Lower lobe of right lung (tissue), 2 donors: ENCODE measurements around the gene ERBIN. TPM values are rescaled to one million over a fixed set of nuclear protein-coding genes. Genes with fewer than 3 reads are reported as not detected.

Source experiments
- ATAC-seq, 2 donors: fragments of 200-7000 bp; cut with Tn5 transposase; one replicate each; pipeline ENCODE4 v1.9.1; 2020 to 2022; ENCODE audit warnings: mild to moderate bottlenecking in 2 of 2, moderate library complexity in 2 of 2
- DNase-seq: peaks from one replicate; pipeline ENCODE4 v3.0.0-alpha.2; 2020
- H3K27ac ChIP-seq: fragments of 200-600 bp; one replicate; pipeline ENCODE4 v1.8.0; 2022
- H3K27me3 ChIP-seq: fragments of 200-600 bp; one replicate; pipeline ENCODE4 v1.8.0; 2022; ENCODE audit warnings: low read depth
- H3K36me3 ChIP-seq: fragments of 200-600 bp; one replicate; pipeline ENCODE4 v1.8.0; 2022; ENCODE audit warnings: mild to moderate bottlenecking
- H3K4me1 ChIP-seq: fragments of 200-600 bp; one replicate; pipeline ENCODE4 v1.8.0; 2022
- H3K4me3 ChIP-seq: fragments of 200-600 bp; one replicate; pipeline ENCODE4 v1.8.0; 2022; ENCODE audit warnings: mild to moderate bottlenecking
- H3K9me3 ChIP-seq: fragments of 200-600 bp; one replicate; pipeline ENCODE4 v1.8.0; 2022
- intact Hi-C: fragments of 100-400 bp; cut with DNase I; formaldehyde crosslinking; loops from one replicate; pipeline ENCODE4 v1.11.0; 2022
- total RNA-seq: library from RNA; stranded (reverse); fragmentation: NEBNext Ultra II Directional; extraction: Animal tissue kit (Norgen Biotek cat#: 25700); gene quantifications from one replicate; pipeline ENCODE4 v1.2.1, GENCODE V29; 2021
- TF ChIP-seq, protein P1 (sequence below): fragments of 200-600 bp; IDR thresholded peaks from one replicate; pipeline ENCODE4 v1.8.0; 2022; ENCODE audit warnings: antibody characterized with exemption, mild to moderate bottlenecking
- donor health status: DM: no; HTN: yes; CAD: no; lungs with severe emphysema.

The ERBIN gene
- total RNA-seq, 1 donor from 2014 or later: 68.2 TPM

DNA sequence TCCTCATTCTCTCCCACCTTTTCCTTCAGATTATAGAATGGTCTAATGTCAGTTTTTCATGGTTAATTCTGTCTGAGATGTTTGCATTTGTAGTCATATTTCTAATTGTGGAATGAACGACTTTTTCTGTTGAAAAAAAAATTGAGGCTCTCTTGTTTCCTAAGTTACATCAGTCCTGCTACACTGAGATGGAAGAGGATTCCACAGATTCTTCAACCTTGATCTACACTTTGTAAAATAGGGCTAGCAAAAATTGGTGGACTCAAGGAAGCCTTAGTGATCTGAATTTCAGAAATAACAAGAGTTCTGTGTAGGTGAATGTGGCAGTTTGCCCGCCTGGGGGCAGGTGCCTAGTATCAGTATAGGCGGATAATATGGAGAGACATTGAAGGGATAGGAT lies 51.9 kb downstream of the ERBIN start:
- Histone ChIP-seq H3K36me3 (no peaks in the 10 kb centered on the region), H3K27me3 (no peaks in the 10 kb centered on the region), H3K4me3 (no peak overlapping the region), H3K27ac (no peak overlapping the region), H3K4me1 (no peaks in the 10 kb centered on the region), H3K9me3 (no peaks in the 10 kb centered on the region)
- no peak for DNase-seq
- TF ChIP-seq, protein P1, sequence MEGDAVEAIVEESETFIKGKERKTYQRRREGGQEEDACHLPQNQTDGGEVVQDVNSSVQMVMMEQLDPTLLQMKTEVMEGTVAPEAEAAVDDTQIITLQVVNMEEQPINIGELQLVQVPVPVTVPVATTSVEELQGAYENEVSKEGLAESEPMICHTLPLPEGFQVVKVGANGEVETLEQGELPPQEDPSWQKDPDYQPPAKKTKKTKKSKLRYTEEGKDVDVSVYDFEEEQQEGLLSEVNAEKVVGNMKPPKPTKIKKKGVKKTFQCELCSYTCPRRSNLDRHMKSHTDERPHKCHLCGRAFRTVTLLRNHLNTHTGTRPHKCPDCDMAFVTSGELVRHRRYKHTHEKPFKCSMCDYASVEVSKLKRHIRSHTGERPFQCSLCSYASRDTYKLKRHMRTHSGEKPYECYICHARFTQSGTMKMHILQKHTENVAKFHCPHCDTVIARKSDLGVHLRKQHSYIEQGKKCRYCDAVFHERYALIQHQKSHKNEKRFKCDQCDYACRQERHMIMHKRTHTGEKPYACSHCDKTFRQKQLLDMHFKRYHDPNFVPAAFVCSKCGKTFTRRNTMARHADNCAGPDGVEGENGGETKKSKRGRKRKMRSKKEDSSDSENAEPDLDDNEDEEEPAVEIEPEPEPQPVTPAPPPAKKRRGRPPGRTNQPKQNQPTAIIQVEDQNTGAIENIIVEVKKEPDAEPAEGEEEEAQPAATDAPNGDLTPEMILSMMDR: no peak
- no peak for ATAC-seq
- intact Hi-C loops: no loop called here

DNA sequence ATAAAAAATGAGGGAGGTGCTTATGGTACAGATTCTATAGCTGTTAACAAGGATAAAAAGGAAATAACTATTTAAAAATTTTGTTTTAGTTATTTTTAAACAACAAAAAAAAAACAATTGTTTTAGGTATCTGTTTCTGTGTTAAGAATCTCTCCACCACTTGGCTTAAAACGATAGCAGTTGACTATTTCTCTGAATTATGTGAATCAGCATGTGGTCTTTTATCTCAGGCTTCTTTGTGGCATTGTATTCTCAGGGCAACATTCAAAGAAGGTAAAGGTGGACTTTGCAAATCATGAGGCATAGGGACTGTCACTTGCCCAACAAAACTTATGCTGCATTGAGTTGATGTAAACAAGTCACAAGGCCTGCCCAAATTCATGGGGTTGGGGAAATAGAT lies 55.2 kb downstream of the ERBIN start:
- H3K4me1 ChIP-seq: no peaks in the 10 kb centered on the region
- no peak overlapping the region for H3K4me3 ChIP-seq
- no peak overlapping the region for H3K27ac ChIP-seq
- ATAC-seq (no peak), DNase-seq (no peak)
- H3K27me3 ChIP-seq: no peaks in the 10 kb centered on the region
- no peaks in the 10 kb centered on the region for H3K9me3 ChIP-seq
- H3K36me3 ChIP-seq: no peaks in the 10 kb centered on the region
- TF ChIP-seq, protein P1: no peak
- intact Hi-C loops: no loop called here

DNA sequence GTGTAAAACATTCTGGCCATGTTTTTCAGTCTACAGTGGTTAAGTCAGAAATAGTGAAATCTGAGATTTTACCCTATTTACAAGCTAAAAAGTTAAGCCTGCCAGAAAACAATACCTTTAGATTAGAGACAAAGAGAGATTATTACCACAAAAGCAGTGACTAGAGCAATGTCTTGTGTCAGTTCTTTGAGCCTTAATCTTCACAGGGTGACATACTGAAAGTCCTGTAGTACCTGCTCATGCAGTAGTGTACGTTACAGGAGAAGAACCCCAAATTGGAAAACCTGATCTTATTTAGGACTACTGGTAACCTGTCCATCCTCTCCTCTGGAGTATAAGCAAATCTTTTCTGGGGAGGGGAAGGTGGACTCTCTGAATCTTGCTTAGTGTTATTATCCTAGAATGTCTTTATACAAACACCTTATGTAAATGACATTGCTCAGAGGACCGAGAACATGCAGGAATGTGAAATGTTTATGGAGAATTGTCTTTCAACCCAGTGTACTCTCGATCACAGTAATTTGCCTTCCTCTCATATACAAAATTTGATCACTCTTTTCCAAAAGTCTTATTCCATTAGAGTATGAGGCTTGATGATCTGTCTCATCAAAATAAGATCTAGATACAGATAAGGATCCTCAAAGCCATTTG lies 55.7 kb downstream of the ERBIN start:
- Histone ChIP-seq H3K4me1 (no peaks in the 10 kb centered on the region), H3K4me3 (no peak overlapping the region), H3K36me3 (no peaks in the 10 kb centered on the region), H3K27ac (no peak overlapping the region), H3K9me3 (no peaks in the 10 kb centered on the region), H3K27me3 (no peaks in the 10 kb centered on the region)
- no peak for DNase-seq
- TF ChIP-seq, protein P1: no peak
- intact Hi-C loops: no loop called here
- no peak for ATAC-seq

DNA sequence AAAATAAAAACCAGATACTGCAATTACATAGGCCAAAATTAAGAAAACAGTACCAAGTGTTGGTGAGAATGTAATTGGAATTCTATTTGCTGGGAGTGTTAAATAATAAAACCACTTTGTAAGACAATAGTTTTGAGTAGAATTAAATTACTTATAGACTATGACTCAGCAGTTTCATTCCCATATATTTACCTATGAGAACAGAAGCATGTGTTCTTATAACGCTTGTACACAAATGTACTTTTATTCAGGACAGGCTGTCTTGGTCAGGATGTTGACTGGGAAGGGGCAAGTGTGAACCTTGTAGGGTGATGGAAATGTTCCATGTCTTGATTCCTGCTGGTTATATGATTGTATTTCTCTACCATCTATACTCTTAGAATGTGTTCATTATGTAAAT lies 56.3 kb downstream of the ERBIN start:
- intact Hi-C loops: no loop called here
- no peaks in the 10 kb centered on the region for H3K4me1 ChIP-seq

DNA sequence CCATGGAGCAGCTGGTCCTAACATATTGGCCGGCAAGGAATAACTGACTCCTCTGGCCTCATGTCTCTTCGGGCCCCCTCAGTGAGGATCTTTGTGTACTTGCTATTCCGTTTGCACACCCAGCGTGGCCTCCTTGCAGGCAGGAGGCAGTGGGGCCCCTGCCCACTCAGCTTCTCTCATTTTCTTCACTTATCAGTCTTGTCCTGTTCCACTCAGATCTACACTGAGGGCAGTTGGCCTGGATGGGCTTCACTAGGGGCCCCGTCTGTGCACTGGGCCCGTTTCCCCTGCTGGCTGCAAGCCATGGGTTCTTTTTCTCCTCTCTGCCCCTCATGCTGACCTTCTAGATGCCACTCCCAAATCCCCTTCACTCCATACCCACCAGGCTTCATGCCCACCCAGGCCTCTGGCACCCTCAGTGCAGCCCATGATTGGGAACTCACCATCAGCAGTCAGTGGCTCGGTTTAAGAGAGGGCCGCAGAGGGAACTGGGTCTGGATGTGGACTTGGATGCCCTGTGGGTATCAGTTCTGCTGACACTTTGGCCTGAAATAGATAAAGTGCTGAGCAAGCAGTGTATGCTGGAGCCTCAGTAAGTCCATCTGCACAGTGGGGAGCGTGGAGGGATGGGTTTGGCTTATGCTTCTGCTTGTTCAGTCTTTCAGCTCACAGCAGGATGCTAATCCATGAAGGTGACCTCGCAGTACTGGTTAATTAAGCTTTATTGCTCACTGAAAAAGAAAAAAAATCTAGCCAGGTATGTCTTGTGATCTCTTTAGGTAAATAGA lies 57.9 kb downstream of the ERBIN start:
- TF ChIP-seq, protein P1: no peak
- H3K4me3 ChIP-seq: no peak overlapping the region
- ATAC-seq: peak in 1 of 2 donors; percentile 25
- H3K27ac ChIP-seq: no peak overlapping the region
- H3K9me3 ChIP-seq: no peaks in the 10 kb centered on the region
- H3K4me1 ChIP-seq: no peaks in the 10 kb centered on the region
- no peak for DNase-seq
- intact Hi-C loops: no loop called here
- no peaks in the 10 kb centered on the region for H3K27me3 ChIP-seq
- peaks cover 3% of the 10 kb centered on the region for H3K36me3 ChIP-seq

More for the DNA sequence above, 56.3 kb downstream of the ERBIN start:
- Histone ChIP-seq H3K27me3 (no peaks in the 10 kb centered on the region), H3K9me3 (no peaks in the 10 kb centered on the region), H3K27ac (no peak overlapping the region), H3K36me3 (no peaks in the 10 kb centered on the region), H3K4me3 (no peak overlapping the region)
- ATAC-seq: no peak
- no peak for DNase-seq
- TF ChIP-seq, protein P1: no peak
